ENCODE measurements around the gene UBA3.
A peak's percentile ranks its signal among the peaks of the same experiment; 100 is the strongest.

UBA3 gene

GRCh38 chr3:69126999-69127398, 46.8 kb upstream of the UBA3 start:
- TF ChIP-seq GABPA (IDR thresholded peaks at IDR 0.05; ENCODE audit: low read depth) = no peak
- no peak for TF ChIP-seq POLR2AphosphoS5 (IDR thresholded peaks at IDR 0.05; ENCODE audit: low read depth)
- TF ChIP-seq CTCF (IDR thresholded peaks at IDR 0.05; ENCODE audit: insufficient read depth, low read length) = no peak
- TF ChIP-seq SPI1 (IDR thresholded peaks at IDR 0.05; ENCODE audit: borderline replicate concordance, low read depth) = no peak
- no peak for TF ChIP-seq REST (IDR thresholded peaks at IDR 0.05; ENCODE audit: insufficient replicate concordance, low read depth)
- no peak overlapping the region for H3K27ac ChIP-seq (replicated peaks)
- no peak overlapping the region for H3K4me3 ChIP-seq (replicated peaks; ENCODE audit: insufficient read depth, low read length)
- no peak for DNase-seq (ENCODE audit: low read depth in 1 of 2, low spot score in 1 of 2)
- no peaks in the 10 kb centered on the region for H3K27me3 ChIP-seq (ENCODE audit: insufficient read depth, poor library complexity, severe bottlenecking)

GRCh38 chr3:69126216-69126615, 46.1 kb upstream of the UBA3 start:
- Histone ChIP-seq H3K27ac (replicated peaks) (no peak overlapping the region), H3K4me3 (replicated peaks; ENCODE audit: insufficient read depth, low read length) (no peak overlapping the region), H3K27me3 (ENCODE audit: insufficient read depth, poor library complexity, severe bottlenecking) (no peaks in the 10 kb centered on the region)
- DNase-seq (ENCODE audit: low read depth in 1 of 2, low spot score in 1 of 2) = no peak
- no peak for TF ChIP-seq POLR2AphosphoS5 (IDR thresholded peaks at IDR 0.05; ENCODE audit: low read depth)

DNA sequence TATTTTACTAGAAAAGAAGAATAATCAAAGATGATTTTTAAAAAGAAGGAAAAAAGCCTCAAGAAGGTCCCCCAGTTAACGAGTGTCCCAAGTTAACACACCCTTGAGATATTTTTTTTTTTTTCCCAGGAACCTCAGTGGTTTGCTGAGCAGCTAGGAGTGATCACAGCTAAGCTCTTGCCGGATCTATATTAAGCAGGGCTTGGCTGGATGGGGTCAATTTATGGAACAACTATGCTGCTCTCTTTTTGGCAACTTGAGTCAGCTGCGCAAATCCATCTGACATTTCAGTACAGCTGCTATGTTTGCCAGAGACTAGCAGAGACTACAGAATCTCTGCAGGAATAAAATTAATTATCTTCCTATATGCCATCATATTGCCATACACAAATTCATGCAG, 42.2 kb upstream of the UBA3 start, which contains the start of gene LMOD3:
TSS of gene LMOD3 (minus strand) at position 193 of the 400 bp plus-strand sequence. CDS start 209 bp downstream, outside the sequence.
- Histone ChIP-seq H3K4me3 (replicated peaks; ENCODE audit: insufficient read depth, low read length) (no peak within 1 kb of the TSS), H3K27ac (replicated peaks) (no peak within 1 kb of the TSS), H3K27me3 (ENCODE audit: insufficient read depth, poor library complexity, severe bottlenecking) (no peaks in the 10 kb centered on the region)
- no peak for DNase-seq (ENCODE audit: low read depth in 1 of 2, low spot score in 1 of 2)
- TF ChIP-seq POLR2AphosphoS5 (IDR thresholded peaks at IDR 0.05; ENCODE audit: low read depth) (no peak), GABPA (IDR thresholded peaks at IDR 0.05; ENCODE audit: low read depth) (no peak), SPI1 (IDR thresholded peaks at IDR 0.05; ENCODE audit: borderline replicate concordance, low read depth) (no peak), REST (IDR thresholded peaks at IDR 0.05; ENCODE audit: insufficient replicate concordance, low read depth) (no peak), CTCF (IDR thresholded peaks at IDR 0.05; ENCODE audit: insufficient read depth, low read length) (no peak)

DNA sequence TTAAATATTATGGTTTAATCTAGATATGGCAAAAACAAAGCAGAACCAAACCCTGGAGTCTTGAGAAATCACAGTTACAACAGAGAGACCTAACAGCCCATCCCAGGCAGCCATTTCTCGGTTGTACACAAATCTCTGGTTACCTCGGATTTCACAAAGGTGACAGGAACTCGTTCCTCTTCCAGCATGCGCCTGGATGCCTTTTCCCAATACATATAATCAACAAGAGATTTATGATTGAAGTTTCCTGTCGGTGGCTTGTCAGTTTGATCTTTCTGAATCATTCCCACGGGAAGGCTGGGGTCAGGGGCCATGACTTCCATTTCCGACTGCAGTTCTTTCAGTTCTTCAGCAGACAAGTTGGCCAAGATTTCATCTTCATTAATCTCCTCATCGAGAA, 41.8 kb upstream of the UBA3 start:
- Histone ChIP-seq H3K27me3 (ENCODE audit: insufficient read depth, poor library complexity, severe bottlenecking) (no peaks in the 10 kb centered on the region), H3K4me3 (replicated peaks; ENCODE audit: insufficient read depth, low read length) (no peak overlapping the region), H3K27ac (replicated peaks) (no peak overlapping the region)
- TF ChIP-seq REST (IDR thresholded peaks at IDR 0.05; ENCODE audit: insufficient replicate concordance, low read depth) = no peak
- TF ChIP-seq SPI1 (IDR thresholded peaks at IDR 0.05; ENCODE audit: borderline replicate concordance, low read depth) = no peak
- TF ChIP-seq CTCF (IDR thresholded peaks at IDR 0.05; ENCODE audit: insufficient read depth, low read length) = no peak
- TF ChIP-seq GABPA (IDR thresholded peaks at IDR 0.05; ENCODE audit: low read depth) = no peak
- peak in 1 of 2 experiments; percentile 17 for DNase-seq (ENCODE audit: low read depth in 1 of 2, low spot score in 1 of 2)
